CD4-positive, alpha-beta T cell treated with Interleukin-6 for 4 hours (primary cell): ENCODE measurements around the gene FHL2.
"Not testable (repeated sequence)": the region's sequence is repeated elsewhere in the genome, so short reads cannot be mapped to it uniquely, and the experiment has no call there.

Experiments used
- DNase-seq: peaks from one replicate; pipeline ENCODE4 v3.0.0-alpha.2; 2020; ENCODE audit warnings: mixed read lengths

FHL2 gene, protein sequence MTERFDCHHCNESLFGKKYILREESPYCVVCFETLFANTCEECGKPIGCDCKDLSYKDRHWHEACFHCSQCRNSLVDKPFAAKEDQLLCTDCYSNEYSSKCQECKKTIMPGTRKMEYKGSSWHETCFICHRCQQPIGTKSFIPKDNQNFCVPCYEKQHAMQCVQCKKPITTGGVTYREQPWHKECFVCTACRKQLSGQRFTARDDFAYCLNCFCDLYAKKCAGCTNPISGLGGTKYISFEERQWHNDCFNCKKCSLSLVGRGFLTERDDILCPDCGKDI

DNA sequence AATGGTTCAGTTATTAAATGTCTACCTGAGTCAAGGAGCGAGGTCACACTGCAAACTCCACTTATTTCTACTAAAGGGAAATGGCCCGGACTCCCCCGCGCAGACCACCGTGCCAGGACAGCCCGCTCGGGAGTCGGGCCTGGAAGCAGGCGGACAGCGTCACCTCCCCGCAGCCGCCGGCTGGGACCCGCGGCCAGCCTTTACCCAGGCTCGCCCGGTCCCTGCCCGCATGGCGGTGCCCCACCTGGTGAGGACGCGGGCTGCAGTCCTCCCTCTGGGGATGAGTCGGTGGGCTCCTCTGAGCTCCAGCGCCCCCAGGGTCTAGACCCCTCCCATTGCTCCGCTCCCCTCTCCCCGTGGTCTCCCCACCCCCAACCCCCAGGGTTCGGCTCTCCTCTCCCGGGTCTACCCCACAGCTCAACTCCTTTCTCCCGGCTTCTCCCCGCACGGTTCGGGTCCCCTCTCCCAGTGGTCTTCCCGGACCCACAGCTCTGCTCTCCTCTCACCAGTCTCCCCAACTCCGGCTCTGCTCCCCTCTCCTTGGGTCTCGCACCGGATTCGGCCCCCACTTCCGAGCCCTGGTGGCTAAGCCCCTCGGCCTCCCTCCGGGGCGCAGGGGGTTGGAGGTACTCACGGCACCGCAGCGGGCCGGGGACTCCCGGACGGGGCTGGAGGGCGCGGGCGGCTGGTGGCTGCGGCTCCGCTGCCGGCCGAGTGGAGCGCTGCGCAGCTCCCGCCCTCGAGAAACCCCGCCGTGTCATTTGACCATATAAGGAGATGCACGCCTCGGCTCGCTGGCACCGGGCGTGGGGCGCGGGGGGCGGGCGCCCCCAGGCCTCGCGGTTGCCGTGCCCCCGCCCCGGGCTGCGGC is at the start of gene FHL2:
FHL2 (minus strand) TSS at position 716 of the 871 bp plus-strand sequence. CDS start 12,535 bp downstream, outside the sequence.
- peak; percentile 69 for DNase-seq

DNA sequence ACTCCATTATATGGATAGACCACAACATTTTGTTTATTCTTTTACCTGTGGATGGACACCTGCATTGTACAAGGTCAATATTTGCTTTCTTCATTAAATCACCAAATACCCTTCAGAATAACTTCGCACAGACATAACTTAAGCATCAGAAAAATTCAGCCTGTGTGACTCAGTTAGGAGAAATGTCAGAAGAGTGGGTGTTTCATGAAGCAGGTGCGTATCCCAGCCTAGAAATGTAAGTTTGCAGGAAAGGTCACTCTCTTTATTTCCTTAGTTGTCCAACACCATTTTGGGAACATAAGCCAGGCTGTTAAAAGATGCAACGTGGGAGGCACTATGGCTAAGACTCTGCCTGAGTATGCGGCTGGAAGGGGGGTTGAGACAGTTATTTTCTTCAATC is 48.6 kb upstream of the FHL2 start:
- DNase-seq = no peak

GRCh38 chr2:105446501-105446900 is 47.6 kb upstream of the FHL2 start:
- no peak for DNase-seq

GRCh38 chr2:105445976-105446375 is 47.1 kb upstream of the FHL2 start:
- DNase-seq = no peak

- DNase-seq = no peak
These were observed 46.6 kb upstream of the FHL2 start for GRCh38 chr2:105445498-105445897.

DNA sequence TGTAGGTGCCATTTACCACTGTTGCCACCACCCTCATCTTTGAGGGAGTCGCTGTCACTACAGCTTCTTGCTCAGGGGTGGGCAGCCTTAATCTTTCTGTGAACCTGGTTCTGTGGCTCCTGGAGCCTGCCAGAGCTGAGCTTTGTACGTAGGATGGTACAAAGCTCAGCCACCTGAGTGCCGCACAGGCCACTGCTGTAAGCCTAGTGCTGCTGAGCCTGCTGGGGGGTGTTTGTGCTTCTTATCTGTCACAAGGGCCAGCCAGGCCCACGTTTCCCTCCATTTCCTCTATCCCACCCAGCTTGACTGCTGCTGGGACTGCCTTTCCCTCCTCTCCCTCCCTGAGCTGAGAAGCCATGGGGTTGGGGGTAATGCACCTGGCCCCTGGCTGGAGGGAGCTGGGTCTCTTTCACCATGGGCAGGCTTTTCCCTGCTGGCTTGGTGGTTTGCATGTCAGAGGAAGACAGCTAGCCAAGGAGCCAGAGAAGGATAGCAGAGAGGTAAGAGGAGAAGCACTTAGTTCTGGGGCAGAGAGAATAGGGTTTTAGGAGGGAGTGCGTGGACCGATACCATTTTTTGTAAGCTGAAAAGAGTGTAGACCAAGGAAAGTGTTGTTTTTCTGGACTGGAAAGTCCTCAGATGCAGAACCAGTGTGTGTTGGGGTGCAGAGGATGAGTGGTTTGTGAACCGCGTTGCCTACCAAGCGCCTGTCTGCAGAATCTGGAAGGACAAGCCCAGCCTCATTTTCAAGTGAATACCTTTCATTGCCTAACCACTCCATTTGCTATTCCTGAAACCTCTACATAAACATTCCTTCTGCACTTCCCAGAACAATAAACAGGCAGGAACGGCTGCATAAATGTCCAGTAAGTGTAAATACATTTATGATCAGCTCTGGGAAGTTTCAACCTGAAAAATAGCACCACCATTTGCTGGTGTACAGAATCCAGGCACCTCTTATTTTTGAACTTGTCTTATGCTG is 45.1 kb upstream of the FHL2 start:
- DNase-seq = no peak

DNA sequence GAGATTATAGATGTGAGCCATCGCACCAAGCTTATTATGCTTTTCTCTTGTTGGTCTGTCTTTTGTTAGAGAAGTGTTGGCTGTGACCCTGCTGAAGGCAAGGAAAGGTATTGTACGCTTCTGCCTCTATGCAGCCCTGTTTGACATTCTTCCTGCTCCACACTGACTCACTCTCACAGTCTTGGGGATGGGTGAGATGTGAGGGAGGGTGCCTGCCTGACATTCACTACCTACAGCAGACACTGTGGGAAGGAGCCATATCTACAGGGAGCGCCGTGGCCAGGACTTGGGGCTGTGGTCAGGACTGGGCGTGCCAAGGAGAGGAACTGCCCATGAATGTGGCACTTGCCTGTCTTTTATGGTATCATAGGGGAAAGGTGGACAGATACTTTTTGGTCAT is 43.9 kb upstream of the FHL2 start:
- no peak for DNase-seq

DNA sequence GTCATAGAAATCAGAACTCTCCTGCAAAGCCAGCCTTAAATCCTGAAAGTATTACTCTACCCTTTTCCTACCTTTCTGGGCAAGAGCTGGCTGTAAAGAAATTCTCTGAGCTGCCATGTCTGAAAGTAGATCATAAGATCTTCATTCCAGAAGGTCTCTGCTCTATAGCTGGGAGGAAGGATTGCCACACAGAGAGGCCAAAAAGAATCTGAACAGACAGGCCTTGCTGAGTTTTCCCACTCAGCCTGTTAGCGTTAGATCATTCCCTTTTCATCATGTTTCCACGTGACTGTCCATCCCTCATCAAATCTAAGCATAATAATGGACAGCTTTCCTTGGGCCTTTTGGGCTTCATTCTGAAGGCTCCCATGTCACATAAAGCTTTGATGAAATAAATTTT is 43.2 kb upstream of the FHL2 start:
- no peak for DNase-seq

DNA sequence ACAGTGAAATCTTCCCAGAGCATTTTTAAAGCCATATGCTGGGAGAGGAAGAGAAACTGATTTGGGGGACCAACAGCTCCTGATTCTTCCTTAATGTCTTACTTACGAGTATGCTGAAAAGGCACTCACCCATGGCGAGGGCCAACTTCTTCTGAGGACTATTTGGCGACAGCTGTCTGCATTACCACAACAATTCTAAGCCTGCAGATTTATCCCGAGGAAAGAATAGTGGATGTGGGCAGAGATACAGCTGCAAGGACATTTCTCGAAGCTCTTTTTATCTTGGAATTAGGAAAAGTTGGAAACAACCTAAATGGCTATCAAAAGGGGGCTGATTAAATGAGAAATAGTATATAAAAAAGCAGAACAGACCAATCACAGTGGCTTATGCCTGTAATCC is 40.3 kb upstream of the FHL2 start:
- DNase-seq = no peak

DNA sequence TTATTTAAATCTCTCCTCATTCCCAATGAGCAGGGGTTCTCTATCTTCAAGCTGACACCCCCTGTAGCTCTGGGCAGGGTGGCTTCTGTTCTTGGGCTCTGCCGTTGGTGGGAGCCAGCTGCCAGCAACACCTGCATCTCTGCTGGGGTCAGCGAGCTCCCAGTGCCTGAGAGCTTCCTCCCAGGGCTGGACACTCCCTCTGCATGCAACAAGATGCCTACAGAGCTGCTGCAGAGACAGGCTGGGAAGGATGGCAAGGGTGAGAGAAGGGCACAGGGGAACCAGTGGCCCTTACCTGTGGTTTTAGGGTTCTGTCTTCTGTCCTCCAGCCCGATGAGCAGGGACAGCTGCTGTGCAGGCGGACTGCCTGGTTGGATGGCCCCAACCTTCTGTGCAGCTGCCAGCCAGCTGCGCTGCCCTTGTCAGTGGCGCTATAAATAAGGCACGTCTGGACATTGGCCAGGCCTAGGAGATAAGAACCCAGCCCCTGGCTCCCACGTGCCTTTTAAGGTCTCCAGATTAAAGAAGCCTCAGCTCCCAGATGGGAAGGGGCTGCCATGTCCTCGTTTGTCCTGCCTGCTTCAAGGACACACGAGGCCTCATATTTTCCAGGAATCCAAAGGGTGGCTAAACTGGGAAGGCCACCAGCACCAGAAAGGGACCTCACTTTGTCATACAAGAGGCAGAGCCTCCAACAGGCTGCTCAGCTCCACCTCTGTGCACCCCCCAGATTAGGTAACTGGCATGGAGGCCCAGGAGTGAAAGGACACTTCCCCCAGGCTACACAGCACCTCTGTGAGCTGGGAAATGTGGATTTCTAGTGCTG is 39.5 kb upstream of the FHL2 start:
- DNase-seq = no peak

GRCh38 chr2:105437708-105438103 is 38.9 kb upstream of the FHL2 start:
- DNase-seq = no peak

- no peak for DNase-seq
These were observed 33.9 kb upstream of the FHL2 start for GRCh38 chr2:105432749-105433148.

DNA sequence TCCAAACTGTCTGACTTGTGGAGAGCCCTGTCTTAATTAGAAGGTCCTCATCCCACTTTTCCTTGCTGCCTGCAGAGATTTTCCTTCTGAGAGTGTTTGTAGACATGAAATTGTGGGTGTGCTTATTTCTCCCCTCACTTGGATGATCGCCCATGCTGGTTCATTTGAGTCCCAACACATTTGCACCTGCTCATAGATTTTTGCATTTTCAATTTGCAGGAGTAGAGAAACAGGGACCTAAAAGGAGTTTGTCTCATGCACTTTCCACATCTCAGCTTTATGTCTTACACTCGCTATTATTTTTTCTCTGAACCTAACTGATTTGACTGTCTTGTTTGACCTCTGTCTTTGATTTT is 33.2 kb upstream of the FHL2 start:
- DNase-seq = no peak

DNA sequence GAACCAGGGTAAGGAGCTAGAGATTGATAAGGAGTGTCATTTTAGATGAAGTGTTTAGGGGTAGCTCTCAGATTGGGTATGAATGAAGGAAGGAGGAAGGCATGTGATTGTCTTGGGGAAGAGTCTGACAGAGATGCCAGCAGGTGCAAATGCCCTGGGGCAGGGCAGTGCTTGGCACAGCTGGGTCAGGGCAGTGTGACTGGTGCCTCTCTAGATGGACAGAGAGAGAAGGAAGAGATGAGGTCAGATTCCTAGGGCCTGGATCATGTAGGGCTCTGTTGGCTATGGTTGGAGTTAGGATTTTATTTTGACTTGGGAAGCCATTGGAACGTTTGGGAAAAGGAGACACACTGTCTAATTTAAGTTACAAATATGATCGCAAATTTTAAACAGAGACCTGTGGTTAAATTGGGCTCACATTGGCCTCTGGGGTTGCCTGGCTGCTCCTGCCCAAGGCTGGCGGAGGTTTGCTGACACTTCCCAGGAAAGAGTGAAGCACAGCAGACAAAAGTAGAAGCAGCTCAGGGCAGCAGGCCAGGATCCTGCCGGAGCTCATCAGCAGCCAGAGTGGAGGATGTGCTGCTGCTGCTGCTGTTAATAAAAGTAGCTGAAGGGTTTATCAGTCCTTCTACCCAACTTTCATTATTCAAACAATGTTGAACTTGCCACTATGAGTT is 32.7 kb upstream of the FHL2 start:
- DNase-seq = no peak

GRCh38 chr2:105428387-105429018 is 29.7 kb upstream of the FHL2 start:
- no peak for DNase-seq

GRCh38 chr2:105427485-105427884 is 28.6 kb upstream of the FHL2 start:
- no peak for DNase-seq

DNA sequence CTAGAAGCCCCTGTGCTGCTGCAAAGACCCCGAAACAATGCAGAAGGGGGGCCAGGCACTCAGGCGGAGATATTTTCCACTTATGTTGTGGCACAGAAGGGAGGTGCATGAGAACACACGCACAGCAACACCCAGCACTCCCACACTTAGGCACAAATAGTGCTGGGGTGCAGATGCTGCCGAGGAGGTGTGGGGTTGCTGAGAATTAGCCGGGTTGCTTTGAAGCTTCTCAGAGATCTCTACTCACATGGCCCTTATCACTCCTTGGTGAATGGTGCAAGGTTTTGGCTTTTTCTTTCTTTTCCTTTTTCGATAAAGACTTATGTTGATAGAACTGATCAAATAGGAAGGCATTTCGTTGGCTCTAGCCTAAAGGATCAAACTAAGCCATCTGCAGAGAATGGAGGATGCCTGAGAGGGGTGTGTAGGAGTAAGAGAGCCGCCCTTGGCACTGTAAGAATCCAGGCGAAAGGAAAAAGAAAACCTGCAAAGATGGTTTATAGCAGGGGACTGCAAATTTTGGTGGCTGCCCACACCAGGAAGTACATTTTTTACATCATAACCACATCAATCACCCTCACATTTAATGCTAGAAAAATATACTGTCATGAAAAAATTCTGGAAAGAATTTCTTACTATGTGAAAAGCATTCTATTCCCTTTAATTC is 27.9 kb upstream of the FHL2 start:
- peak; percentile 6 for DNase-seq

GRCh38 chr2:105425936-105426625 is 27.2 kb upstream of the FHL2 start:
- no peak for DNase-seq

DNA sequence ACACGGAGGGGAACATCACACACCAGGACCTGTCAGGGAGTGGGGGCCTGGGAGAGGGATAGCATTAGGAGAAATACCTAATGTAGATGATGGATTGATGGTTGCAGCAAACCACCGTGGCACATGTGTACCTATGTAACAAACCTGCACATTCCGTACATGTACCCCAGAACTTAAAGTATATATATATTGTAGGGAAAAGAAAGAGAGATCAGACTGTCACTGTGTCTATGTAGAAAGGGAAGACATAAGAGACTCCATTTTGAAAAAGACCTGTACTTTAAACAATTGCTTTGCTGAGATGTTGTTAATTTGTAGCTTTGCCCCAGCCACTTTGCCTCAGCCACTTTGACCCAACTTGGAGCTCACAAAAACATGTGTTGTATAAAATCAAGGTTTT is 26.0 kb upstream of the FHL2 start:
- DNase-seq = not testable (repeated sequence)

- DNase-seq = no peak
These were observed 23.9 kb upstream of the FHL2 start for GRCh38 chr2:105422801-105423200.
